Activated naive CD4-positive, alpha-beta T cell treated with anti-CD3 and anti-CD28 coated beads, Interleukin-2, amount 50 U/mL, for 72 hours (primary cell): ENCODE results near the gene STRIP2. TPM values are rescaled to one million over a fixed set of nuclear protein-coding genes. Genes with fewer than 3 reads are reported as not detected.
"Not testable (repeated sequence)": the region's sequence is repeated elsewhere in the genome, so short reads cannot be mapped to it uniquely, and the experiment has no call there.

Experiments used
- ATAC-seq, 2 donors: fragments of 150-1000 bp; cut with Tn5 transposase; 2 replicates each; pipeline ENCODE4 v1.10.0; 2021; ENCODE audit warnings: mild to moderate bottlenecking in 2 of 2, moderate library complexity in 2 of 2
- DNase-seq, 2 donors: peaks; one replicate each; pipeline ENCODE4 v3.0.0; 2021 to 2022; ENCODE audit warnings: low spot score in 2 of 2
- H3K27ac Mint-ChIP-seq, 2 donors: one replicate each; pipeline ENCODE4 v1.8.0; 2022; ENCODE audit warnings: mild to moderate bottlenecking in 2 of 2, mixed read lengths in 2 of 2
- H3K36me3 Mint-ChIP-seq, 2 donors: one replicate each; pipeline ENCODE4 v1.8.0; 2022; ENCODE audit warnings: mixed read lengths in 2 of 2
- H3K9me3 Mint-ChIP-seq, 2 donors: one replicate each; pipeline ENCODE4 v1.8.0; 2022; ENCODE audit warnings: mixed read lengths in 2 of 2
- total RNA-seq, 2 donors: library from RNA; stranded (reverse); gene quantifications; one replicate each; pipeline ENCODE4 v1.2.3, GENCODE V29; 2022

The STRIP2 gene
- total RNA-seq, 2 donors from 2014 or later, result 49.2 to 120 TPM

DNA sequence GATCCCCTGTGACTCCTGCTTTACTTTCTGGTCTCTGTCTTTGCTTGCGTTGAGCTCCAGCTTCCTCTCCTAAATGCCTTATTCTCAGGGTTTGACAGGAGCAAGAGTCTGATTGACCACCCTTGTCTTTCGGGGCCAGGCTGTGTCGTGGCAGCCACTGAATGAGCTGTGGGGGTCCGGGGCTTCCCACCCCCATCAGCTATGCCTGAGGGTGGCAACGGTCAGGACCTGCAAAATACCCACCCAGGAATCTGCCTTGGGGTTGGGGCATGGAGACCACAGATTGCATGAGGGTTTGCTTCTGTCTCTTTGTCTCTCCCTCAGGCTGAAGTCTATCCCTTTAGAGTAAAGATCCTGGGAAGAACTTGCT is 88.7 kb downstream of the STRIP2 start:
- no peak overlapping the region for H3K27ac Mint-ChIP-seq
- DNase-seq (no peak), ATAC-seq (no peak)
- no peaks in the 10 kb centered on the region for H3K36me3 Mint-ChIP-seq
- H3K9me3 Mint-ChIP-seq, result no peaks in the 10 kb centered on the region

DNA sequence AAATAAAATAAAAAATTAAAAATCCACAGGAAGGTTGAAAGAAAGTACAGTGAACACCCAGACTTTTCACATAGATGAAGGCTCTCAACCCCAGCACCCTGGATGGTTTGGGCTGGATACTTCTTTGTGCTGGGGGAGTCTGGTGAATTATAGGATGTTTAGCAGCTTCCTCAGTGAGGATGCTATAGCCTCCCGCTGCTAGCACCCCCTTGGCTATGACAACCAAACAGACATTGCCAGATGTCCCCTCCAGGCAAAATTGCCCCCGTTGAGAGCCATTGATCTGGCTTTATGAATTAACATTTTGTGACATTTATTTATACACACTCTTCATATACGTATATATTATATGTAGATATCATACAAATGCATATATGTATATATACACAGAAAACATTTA is 89.7 kb downstream of the STRIP2 start:
- H3K36me3 Mint-ChIP-seq, result no peaks in the 10 kb centered on the region
- no peak for ATAC-seq
- no peak overlapping the region for H3K27ac Mint-ChIP-seq
- DNase-seq, result no peak
- no peaks in the 10 kb centered on the region for H3K9me3 Mint-ChIP-seq

DNA sequence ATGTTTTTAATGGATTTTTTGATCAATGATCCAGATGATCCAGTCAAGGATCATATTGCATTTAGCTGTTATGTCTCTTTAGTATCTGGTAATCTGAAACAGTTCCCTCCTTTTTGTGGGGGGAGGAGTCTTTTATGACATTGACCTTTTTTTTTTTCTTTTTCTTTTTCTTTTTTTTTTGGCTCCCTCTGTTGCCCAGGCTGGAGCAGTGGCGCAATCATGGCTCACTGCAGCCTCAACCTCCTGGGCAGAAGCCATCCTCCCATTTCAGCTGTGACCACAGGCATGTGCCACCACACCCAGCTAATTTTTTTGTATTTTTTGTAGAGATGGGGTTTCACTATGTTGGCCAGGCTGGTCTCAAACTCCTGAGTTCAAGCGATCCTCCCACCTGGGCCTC is 90.2 kb downstream of the STRIP2 start:
- ATAC-seq, H3K9me3 Mint-ChIP-seq, H3K27ac Mint-ChIP-seq, H3K36me3 Mint-ChIP-seq, DNase-seq: not testable (repeated sequence)

DNA sequence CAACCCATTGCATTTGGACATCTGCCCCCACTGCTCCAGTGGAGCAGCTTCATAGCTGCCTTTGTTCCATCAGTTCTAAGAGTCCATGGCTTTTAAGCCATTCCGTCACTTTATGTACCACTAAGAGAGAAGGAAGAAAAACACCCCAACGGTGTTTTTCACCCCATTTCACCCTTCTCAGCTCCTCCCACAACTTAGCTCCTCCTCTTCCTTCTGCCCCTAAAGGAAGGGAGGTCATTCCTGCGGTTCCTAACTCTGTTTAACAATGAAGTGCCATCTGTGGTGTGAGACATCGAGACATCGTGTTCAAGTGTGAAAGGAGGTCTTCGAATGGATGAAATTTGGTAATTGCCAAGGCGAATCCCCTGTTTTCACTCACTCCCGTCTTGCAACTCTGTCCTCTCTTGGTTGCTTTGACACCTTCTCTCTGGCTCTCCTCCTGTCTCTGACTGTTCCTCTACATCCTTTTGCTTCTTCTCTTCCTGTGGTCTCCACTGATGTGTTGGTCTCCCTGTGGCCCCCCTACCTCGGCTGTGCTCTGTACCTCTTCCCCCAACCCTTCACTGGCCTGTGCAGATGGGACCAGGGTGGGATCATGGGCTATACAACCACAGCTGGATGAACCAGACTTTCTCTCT is 91.1 kb downstream of the STRIP2 start:
- Mint-ChIP-seq H3K9me3 (no peaks in the 10 kb centered on the region), H3K27ac (no peak overlapping the region), H3K36me3 (no peaks in the 10 kb centered on the region)
- DNase-seq, result no peak
- no peak for ATAC-seq

DNA sequence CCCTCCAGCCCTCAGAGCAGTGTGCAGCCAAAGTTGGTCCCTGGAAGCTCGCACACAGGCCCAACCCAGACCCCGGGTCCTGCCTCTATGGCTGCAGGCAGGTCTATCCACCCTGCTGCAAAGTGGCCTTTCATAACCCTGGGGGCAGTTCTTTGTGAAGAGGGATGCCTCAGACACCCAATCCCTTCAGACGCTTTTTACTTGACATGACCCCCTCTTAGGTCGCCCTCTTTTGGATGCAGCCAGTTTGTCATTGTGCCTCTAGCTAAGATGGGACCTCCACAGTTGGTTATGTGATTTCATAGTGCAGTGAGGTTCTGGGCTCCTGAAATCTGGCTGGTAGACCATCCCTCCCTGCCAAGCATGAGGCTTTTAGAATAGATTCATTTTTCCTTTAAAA is 95.4 kb downstream of the STRIP2 start:
- ATAC-seq (no peak), DNase-seq (no peak)
- Mint-ChIP-seq H3K36me3 (no peaks in the 10 kb centered on the region), H3K27ac (no peak overlapping the region), H3K9me3 (no peaks in the 10 kb centered on the region)

DNA sequence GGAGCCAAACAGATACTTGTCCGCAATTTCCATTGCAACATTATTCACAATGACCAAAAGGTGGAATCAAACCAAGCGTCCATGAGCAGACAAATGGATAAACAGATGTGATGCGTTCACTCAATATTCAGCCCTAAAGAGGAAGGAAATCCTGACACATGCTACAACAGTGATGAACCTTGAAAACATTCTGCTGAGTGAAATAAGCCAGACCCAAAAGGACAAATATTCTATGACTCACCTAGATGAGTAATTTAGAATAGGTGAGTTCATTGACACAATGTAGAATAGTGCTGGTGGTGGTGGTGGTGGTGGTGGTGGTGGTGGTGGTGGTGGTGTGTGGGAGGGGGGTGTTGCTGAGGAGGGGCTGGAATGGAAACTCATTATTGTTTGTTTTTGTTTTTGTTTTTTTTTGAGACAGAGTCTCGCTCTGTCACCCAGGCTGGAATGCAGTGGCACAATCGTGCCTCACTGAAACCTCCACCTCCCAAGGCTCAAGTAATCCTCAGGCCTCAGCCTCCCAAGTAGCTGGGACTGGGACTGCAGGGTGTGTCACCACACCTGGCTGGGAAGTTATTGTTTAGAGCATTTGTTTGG is 96.7 kb downstream of the STRIP2 start:
- DNase-seq, result peak in 1 of 2 donors; percentile 46
- H3K27ac Mint-ChIP-seq, result peak overlapping the region in 1 of 2 donors; percentile 79
- peak; percentile 98 for ATAC-seq

DNA sequence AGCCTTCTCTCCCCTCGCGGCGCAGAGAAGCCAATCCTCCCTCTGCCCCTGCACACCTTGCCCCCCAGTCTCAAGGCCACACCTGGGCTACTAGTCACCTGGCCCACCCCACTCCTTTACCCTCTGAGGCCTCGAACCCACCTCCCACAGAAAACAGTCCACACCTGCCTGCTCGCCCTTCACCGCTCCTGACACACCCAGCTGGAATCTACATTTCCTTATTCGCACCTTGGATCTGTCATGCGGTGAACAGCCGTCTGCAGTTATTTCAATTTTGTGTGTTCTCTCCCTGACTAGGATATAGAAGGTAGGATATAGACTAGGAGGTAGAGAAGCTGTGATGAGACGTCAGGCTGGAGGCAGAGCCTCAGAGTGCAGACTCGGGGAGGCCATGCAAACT is 97.5 kb downstream of the STRIP2 start:
- Mint-ChIP-seq H3K36me3 (no peaks in the 10 kb centered on the region), H3K27ac (peak overlapping the region in 1 of 2 donors; percentile 26), H3K9me3 (no peaks in the 10 kb centered on the region)
- ATAC-seq (no peak), DNase-seq (no peak)

More for the DNA sequence above, 96.7 kb downstream of the STRIP2 start:
- Mint-ChIP-seq H3K36me3 (no peaks in the 10 kb centered on the region), H3K9me3 (no peaks in the 10 kb centered on the region)

DNA sequence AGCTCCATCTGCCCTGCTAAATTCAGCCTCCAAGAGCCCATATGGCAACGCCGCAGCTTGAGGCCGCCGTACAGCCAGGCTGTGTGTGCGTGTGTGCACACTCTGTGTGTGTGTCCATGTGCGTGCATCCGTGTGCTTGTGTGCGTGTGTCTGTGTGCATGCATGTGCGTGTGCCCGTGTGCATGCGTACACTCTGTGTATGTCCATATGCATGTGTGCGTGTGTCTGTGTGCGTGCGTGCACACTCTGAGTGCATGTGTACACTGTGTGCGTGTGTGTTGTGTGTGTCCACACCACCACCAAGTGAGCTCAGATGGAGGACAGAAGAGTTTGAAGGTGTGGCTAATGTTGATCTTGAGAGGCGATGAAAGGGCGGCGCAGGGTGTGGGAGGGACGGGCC is 98.1 kb downstream of the STRIP2 start:
- Mint-ChIP-seq H3K27ac (no peak overlapping the region), H3K9me3 (no peaks in the 10 kb centered on the region), H3K36me3 (no peaks in the 10 kb centered on the region)
- no peak for ATAC-seq
- DNase-seq, result no peak

DNA sequence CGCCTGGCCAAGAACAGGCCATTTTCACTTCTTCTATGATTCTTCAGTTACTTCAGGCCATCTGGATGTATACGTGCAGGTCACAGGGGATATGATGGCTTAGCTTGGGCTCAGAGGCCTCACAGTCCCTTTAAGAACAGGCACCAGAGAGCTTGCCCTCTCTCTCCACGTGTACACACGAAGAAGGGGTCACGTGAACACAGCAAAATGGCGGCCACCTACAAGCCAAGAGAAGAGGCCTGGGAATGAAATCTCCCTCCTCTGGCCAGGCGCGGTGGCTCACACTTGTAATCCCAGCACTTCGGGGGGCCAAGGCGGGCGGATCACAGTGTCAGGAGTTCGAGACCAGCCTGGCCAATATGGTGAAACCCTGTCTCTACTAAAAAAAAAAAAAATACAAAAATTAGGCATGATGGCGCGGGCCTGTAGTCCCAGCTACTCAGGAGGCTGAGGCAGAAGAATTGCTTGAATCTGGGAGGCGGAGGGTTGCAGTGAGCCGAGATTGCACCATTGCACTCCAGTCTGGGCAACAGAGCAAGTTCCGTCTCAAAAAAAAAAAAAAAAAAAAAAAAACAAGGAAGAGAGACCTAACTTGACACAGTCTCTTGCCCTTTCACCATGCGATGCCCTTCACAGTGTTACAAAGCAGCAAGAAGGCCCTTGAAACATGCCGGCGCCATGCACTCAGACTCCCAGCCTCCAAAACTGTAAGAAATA is 100.5 kb downstream of the STRIP2 start:
- H3K27ac Mint-ChIP-seq, H3K36me3 Mint-ChIP-seq, ATAC-seq, H3K9me3 Mint-ChIP-seq, DNase-seq: not testable (repeated sequence)

DNA sequence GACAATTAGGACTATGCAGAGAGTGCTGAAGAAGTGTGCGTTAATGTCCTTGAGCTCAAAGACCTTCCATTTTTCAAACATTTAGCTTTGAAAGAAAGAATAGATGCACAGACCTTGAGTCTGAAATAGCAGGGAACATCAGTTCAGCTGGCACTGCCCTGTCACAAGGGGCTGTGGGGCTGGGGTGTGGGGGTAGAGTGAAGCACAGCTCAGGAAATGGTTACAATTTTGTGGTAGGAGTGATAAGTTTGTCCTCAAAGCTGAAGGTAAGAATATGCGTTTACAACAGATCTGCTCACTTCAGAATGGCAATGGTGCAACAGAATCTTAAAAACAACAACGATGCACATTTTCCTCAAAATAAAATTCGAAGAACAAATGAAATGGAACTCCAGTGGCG is 101.7 kb downstream of the STRIP2 start:
- no peaks in the 10 kb centered on the region for H3K9me3 Mint-ChIP-seq
- no peaks in the 10 kb centered on the region for H3K36me3 Mint-ChIP-seq
- peak in 1 of 2 donors; percentile 29 for ATAC-seq
- no peak for DNase-seq
- H3K27ac Mint-ChIP-seq, result peak overlapping the region in 1 of 2 donors; percentile 58

DNA sequence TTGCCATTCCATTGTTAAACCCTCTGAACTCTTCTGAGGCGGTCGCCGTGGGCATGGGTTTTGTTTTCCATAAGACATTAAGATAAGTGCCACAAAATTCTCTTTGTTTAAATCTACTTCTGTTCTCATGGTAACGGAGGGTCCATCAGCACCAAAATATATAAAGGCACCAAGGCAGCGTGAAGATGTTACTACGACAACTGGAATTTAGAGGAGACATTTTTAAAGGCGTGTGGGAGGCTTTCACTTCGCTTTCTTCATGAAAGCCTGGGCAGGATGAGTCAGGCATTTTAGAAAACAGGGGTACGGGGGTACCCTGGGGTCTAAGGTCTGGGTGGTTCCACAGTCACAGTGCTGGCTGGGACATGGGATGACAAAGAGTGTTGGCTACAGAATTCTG is 102.1 kb downstream of the STRIP2 start:
- DNase-seq, result no peak
- peak overlapping the region in 1 of 2 donors; percentile 58 for H3K27ac Mint-ChIP-seq

More for the DNA sequence above, 102.1 kb downstream of the STRIP2 start:
- ATAC-seq, result peak in 1 of 2 donors; percentile 77
- H3K36me3 Mint-ChIP-seq, result no peaks in the 10 kb centered on the region
- no peaks in the 10 kb centered on the region for H3K9me3 Mint-ChIP-seq

Other genes starting within 250 kb of the STRIP2 start
- gene SMO, start 245.8 kb upstream of the STRIP2 start, total RNA-seq, result under 1 TPM; 0.07 to 0.84 TPM
- gene AHCYL2, start 209.4 kb upstream of the STRIP2 start, total RNA-seq, result 10 to 100 TPM; 14.3 to 51.9 TPM
- gene SMKR1, start 68.1 kb downstream of the STRIP2 start, total RNA-seq, result 1 to 10 TPM; 1.0 to 1.7 TPM
- gene NRF1, start 177.3 kb downstream of the STRIP2 start, total RNA-seq, result 10 to 100 TPM; 15.6 to 21.7 TPM